Type B pancreatic cell (in vitro differentiated cells): ENCODE results near the gene TRMT10B. TPM values are rescaled to one million over a fixed set of nuclear protein-coding genes. Genes with fewer than 3 reads are reported as not detected.
"Not testable (repeated sequence)": the region's sequence is repeated elsewhere in the genome, so short reads cannot be mapped to it uniquely, and the experiment has no call there.

Experiments
- DNase-seq: peaks from one replicate; pipeline ENCODE4 v3.0.0; 2021; ENCODE audit warnings: mixed read lengths; ENCODE audit not compliant: unreplicated experiment; ENCODE audit errors: extremely low spot score
- H3K27ac Mint-ChIP-seq: 2 replicates; pipeline ENCODE4 v1.8.0; 2021; ENCODE audit warnings: mild to moderate bottlenecking, mixed read lengths
- H3K27me3 Mint-ChIP-seq: 2 replicates; pipeline ENCODE4 v1.8.0; 2021; ENCODE audit warnings: mixed read lengths
- H3K36me3 Mint-ChIP-seq: 2 replicates; pipeline ENCODE4 v1.8.0; 2021; ENCODE audit warnings: mixed read lengths
- H3K4me1 Mint-ChIP-seq: one replicate; pipeline ENCODE4 v1.8.0; 2021; ENCODE audit warnings: mixed read lengths; ENCODE audit not compliant: unreplicated experiment
- H3K4me3 Mint-ChIP-seq: 2 replicates; pipeline ENCODE4 v1.8.0; 2021; ENCODE audit warnings: mild to moderate bottlenecking, mixed read lengths
- H3K9me3 Mint-ChIP-seq: 2 replicates; pipeline ENCODE4 v1.8.0; 2021; ENCODE audit warnings: mixed read lengths
- total RNA-seq: library from RNA; stranded (reverse); gene quantifications from 2 replicates; pipeline ENCODE4 v1.2.1, GENCODE V29; 2021; ENCODE audit warnings: low replicate concordance
- TF ChIP-seq, protein P1 (sequence below): fragments of 200-600 bp; sonication (generic); conservative IDR thresholded peaks from 2 replicates; pipeline ENCODE4 v1.5.0; 2021; ENCODE audit warnings: antibody characterized with exemption, mild to moderate bottlenecking

Gene TRMT10B
- total RNA-seq, 1 donor from 2014 or later = 9.1 TPM

DNA sequence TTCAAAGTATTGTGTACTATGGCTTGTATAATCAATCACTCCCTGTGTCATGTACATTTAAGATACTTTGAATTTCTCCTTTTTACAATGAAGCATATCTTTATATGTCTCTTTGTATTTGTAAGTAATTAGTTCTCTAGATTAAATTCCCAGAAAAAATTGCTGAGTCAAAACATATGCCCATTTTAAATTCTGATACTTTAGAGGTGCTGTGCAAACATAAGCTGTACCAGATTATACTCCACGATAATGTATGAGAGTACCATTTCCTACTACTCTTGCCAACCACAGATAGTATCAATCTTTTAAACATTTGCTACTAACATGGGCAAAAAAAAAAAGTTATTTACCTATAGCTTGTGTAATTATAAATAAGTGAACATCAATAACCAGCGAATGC is 65.2 kb downstream of the TRMT10B start:
- no peak overlapping the region for H3K4me3 Mint-ChIP-seq
- no peak overlapping the region for H3K27ac Mint-ChIP-seq
- no peak for DNase-seq
- H3K36me3 Mint-ChIP-seq = peaks cover 26% of the 10 kb centered on the region
- no peaks in the 10 kb centered on the region for H3K9me3 Mint-ChIP-seq
- no peaks in the 10 kb centered on the region for H3K27me3 Mint-ChIP-seq
- no peaks in the 10 kb centered on the region for H3K4me1 Mint-ChIP-seq
- TF ChIP-seq, protein P1, sequence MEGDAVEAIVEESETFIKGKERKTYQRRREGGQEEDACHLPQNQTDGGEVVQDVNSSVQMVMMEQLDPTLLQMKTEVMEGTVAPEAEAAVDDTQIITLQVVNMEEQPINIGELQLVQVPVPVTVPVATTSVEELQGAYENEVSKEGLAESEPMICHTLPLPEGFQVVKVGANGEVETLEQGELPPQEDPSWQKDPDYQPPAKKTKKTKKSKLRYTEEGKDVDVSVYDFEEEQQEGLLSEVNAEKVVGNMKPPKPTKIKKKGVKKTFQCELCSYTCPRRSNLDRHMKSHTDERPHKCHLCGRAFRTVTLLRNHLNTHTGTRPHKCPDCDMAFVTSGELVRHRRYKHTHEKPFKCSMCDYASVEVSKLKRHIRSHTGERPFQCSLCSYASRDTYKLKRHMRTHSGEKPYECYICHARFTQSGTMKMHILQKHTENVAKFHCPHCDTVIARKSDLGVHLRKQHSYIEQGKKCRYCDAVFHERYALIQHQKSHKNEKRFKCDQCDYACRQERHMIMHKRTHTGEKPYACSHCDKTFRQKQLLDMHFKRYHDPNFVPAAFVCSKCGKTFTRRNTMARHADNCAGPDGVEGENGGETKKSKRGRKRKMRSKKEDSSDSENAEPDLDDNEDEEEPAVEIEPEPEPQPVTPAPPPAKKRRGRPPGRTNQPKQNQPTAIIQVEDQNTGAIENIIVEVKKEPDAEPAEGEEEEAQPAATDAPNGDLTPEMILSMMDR = no peak

DNA sequence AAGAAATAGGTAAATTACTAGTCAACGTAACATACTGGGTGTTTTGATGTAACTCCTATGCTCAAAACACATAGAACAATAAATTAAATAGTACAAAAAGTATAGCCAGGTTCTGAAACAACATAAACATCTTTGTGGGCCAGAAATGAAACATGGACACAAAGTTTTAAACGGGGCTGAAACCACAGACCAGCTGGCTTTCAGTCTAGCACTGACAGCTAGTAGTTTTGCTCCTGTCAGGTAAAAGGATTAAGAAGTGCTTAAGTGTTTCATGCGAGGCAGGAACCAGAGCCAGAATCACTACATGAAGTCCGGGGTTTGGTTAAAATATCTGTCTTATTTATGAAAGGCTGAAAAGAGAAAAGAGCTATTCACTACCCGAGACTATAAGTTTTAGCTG is 66.5 kb downstream of the TRMT10B start:
- TF ChIP-seq, protein P1 = no peak
- DNase-seq = no peak
- Mint-ChIP-seq H3K9me3 (no peaks in the 10 kb centered on the region), H3K27ac (no peak overlapping the region), H3K4me1 (no peaks in the 10 kb centered on the region), H3K36me3 (peaks cover 32% of the 10 kb centered on the region), H3K4me3 (no peak overlapping the region), H3K27me3 (no peaks in the 10 kb centered on the region)

DNA sequence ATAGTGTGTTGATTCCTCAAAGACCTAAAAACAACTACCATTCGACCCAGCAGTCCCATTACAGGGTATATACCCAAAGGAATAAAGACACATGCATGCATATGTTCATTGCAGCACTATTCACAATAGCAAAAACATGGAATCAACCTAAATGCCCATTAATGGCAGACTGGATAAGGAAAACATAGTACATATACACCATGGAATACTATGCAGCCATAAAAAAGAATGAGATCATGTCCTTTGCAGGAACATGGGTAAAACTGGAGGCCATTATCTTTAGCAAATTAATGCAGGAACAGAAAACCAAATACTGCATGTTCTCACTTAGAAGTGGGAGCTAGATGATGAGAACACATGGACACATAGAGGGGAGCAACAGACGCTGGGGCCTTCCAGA is 71.6 kb downstream of the TRMT10B start:
- not testable (repeated sequence) for H3K27ac Mint-ChIP-seq, H3K4me1 Mint-ChIP-seq, DNase-seq, H3K9me3 Mint-ChIP-seq, H3K4me3 Mint-ChIP-seq, H3K27me3 Mint-ChIP-seq
- H3K36me3 Mint-ChIP-seq = peaks cover 49% of the 10 kb centered on the region

DNA sequence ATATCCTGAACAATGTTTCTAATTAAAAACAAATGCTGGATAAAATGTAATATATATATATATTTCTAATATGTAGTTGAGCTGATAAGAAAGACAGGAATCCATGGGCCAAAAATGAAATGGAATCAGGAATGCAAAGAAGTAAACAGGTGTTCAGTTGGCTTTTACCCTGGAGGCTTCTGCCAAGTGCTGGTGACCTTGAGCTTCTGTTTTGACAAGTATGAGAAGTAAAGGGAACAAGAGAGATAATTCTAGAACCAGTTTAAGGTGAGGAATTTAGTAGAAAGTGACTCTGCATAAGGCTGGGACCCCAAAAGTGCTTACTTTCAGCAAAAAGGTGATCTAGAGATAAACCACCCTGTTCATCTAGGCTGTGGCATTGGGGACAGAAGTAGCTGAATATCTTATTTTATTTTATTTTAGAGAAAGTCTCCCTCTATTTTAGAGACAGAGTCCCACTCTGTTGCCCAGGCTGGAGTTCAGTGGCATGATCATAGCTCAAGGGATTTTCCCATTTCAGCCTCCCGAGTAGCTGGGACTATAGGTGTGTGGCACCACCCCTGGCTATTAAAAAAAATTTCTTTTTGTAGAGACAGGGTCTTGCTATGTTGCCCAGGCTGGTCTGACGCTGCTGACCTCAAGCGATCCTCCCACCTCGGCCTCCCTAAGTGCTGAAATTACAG is 74.0 kb downstream of the TRMT10B start:
- Mint-ChIP-seq H3K27me3 (no peaks in the 10 kb centered on the region), H3K4me1 (no peaks in the 10 kb centered on the region), H3K9me3 (no peaks in the 10 kb centered on the region), H3K36me3 (peaks cover 31% of the 10 kb centered on the region), H3K27ac (no peak overlapping the region), H3K4me3 (no peak overlapping the region)
- no peak for DNase-seq
- TF ChIP-seq, protein P1 = no peak

Other genes with a start within 250 kb of the TRMT10B start
- gene FBXO10, start 177.4 kb upstream of the TRMT10B start, total RNA-seq = 10.5 and 18.5 TPM in 2 replicates
- 132 and 144 TPM in 2 replicates for gene TOMM5, start 161.2 kb upstream of the TRMT10B start, total RNA-seq
- 0.36 and 0.82 TPM in 2 replicates for gene FRMPD1, start 102.9 kb upstream of the TRMT10B start, total RNA-seq
- gene EXOSC3, start 31.3 kb downstream of the TRMT10B start, total RNA-seq = 33.9 and 61.9 TPM in 2 replicates
- gene DCAF10, start 47.0 kb downstream of the TRMT10B start, total RNA-seq = 30.2 and 31.2 TPM in 2 replicates
- gene SLC25A51, start 150.3 kb downstream of the TRMT10B start, total RNA-seq = 26.9 and 32.5 TPM in 2 replicates